Natural killer cell (primary cell): ENCODE data around the gene RFC4. TPM values are rescaled to one million over a fixed set of nuclear protein-coding genes. Genes with fewer than 3 reads are reported as not detected.

ENCODE experiments used
- ATAC-seq, 3 donors: fragments of 150-1000 bp in 2 of 3; fragments of 200-7000 bp in 1 of 3; cut with Tn5 transposase; 1 replicate in 1 of 3; 2 replicates in 2 of 3; pipeline ENCODE4 v1.10.0; 2021; ENCODE audit warnings: mild to moderate bottlenecking in 2 of 3, moderate library complexity in 2 of 3
- DNase-seq, 2 donors: peaks; one replicate each; pipeline versions ENCODE4 v3.0.0 to v3.0.0-alpha.2; 2013 to 2021; ENCODE audit warnings: mixed read lengths in 1 of 2
- H3K27ac ChIP-seq: one replicate; pipeline ENCODE4 v1.5.1; 2013; ENCODE audit warnings: mild to moderate bottlenecking, low read length
- H3K27me3 ChIP-seq: one replicate; pipeline ENCODE4 v1.6.1; 2013; ENCODE audit warnings: low read length; ENCODE audit not compliant: control insufficient read depth, insufficient read depth
- H3K36me3 ChIP-seq: one replicate; pipeline ENCODE4 v1.6.1; 2013; ENCODE audit warnings: low read length; ENCODE audit not compliant: control insufficient read depth, insufficient read depth
- H3K4me1 ChIP-seq: one replicate; pipeline ENCODE4 v1.6.1; 2013; ENCODE audit warnings: low read length; ENCODE audit not compliant: control insufficient read depth, insufficient read depth
- H3K4me3 ChIP-seq: one replicate; pipeline ENCODE4 v1.5.1; 2013; ENCODE audit warnings: low read length
- H3K9me3 ChIP-seq: one replicate; pipeline ENCODE4 v1.6.1; 2013; ENCODE audit warnings: low read length; ENCODE audit not compliant: control insufficient read depth, insufficient read depth
- H3K27ac Mint-ChIP-seq, 2 donors: one replicate each; pipeline ENCODE4 v1.8.0; 2022; ENCODE audit warnings: mild to moderate bottlenecking in 2 of 2, mixed read lengths in 2 of 2, moderate library complexity in 1 of 2
- H3K27me3 Mint-ChIP-seq, 2 donors: one replicate each; pipeline ENCODE4 v1.8.0; 2022; ENCODE audit warnings: low read depth in 2 of 2, mixed read lengths in 2 of 2
- H3K36me3 Mint-ChIP-seq: one replicate; pipeline ENCODE4 v1.8.0; 2022; ENCODE audit warnings: mixed read lengths
- H3K4me1 Mint-ChIP-seq, 2 donors: one replicate each; pipeline ENCODE4 v1.8.0; 2022; ENCODE audit warnings: mixed read lengths in 2 of 2
- H3K4me3 Mint-ChIP-seq: one replicate; pipeline ENCODE4 v1.8.0; 2022; ENCODE audit warnings: mild to moderate bottlenecking, moderate library complexity, mixed read lengths
- H3K9me3 Mint-ChIP-seq, 2 donors: one replicate each; pipeline ENCODE4 v1.8.0; 2022; ENCODE audit warnings: mixed read lengths in 2 of 2
- CTCF ChIP-seq: fragments of 200-600 bp; IDR thresholded peaks from one replicate; pipeline ENCODE4 v1.8.0; 2022; ENCODE audit warnings: antibody characterized with exemption
- WGBS: methylation state at CpG from one replicate; pipeline ENCODE4 v1.1.7; 2013; ENCODE audit warnings: missing lambda C conversion rate; ENCODE audit not compliant: insufficient coverage; 5-methylcytosine and 5-hydroxymethylcytosine counted together
- intact Hi-C: fragments of 100-400 bp; cut with micrococcal nuclease; formaldehyde crosslinking; loops from one replicate; pipeline ENCODE4 v1.14.2; 2022
- total RNA-seq, 4 donors: library from RNA; stranded (reverse); fragments of 120-200 nt in 1 of 4; gene quantifications; one replicate each; pipeline versions ENCODE4 v1.2.3 to v1.2.4, GENCODE V29; 2013 to 2022

Gene RFC4
- total RNA-seq, 3 donors from 2014 or later (not counting 1 experiment from before 2014, with no cell fraction given): 16.8 to 21.6 (median 17.3) TPM

- no peak for TF ChIP-seq CTCF
- H3K4me1 Mint-ChIP-seq: peaks cover 11 to 20% of the 10 kb centered on the region in 2 donors
- Histone ChIP-seq H3K36me3 (no peaks in the 10 kb centered on the region), H3K27ac (no peak overlapping the region), H3K4me3 (peak overlapping the region; percentile 53), H3K9me3 (no peaks in the 10 kb centered on the region), H3K27me3 (peaks cover 45% of the 10 kb centered on the region), H3K4me1 (peaks cover 31% of the 10 kb centered on the region)
- no peak overlapping the region for H3K27ac Mint-ChIP-seq
- WGBS: 10% methylated on average over 14 of the region's 14 CpGs
- H3K4me3 Mint-ChIP-seq: peak overlapping the region; percentile 79
- intact Hi-C loops: loop anchor here (10.0 kb wide), 1 partner anchor 842 kb away; no protein-coding TSS in a partner anchor
- peak in 1 of 3 donors; percentile 11 for ATAC-seq
- peak in 1 of 2 donors; percentile 36 for DNase-seq
- H3K36me3 Mint-ChIP-seq: no peaks in the 10 kb centered on the region
- peaks cover 46 to 47% of the 10 kb centered on the region in 2 donors for H3K27me3 Mint-ChIP-seq
- no peaks in the 10 kb centered on the region for H3K9me3 Mint-ChIP-seq
These were observed 20.2 kb upstream of the RFC4 start for GRCh38 chr3:186826410-186826975.

DNA sequence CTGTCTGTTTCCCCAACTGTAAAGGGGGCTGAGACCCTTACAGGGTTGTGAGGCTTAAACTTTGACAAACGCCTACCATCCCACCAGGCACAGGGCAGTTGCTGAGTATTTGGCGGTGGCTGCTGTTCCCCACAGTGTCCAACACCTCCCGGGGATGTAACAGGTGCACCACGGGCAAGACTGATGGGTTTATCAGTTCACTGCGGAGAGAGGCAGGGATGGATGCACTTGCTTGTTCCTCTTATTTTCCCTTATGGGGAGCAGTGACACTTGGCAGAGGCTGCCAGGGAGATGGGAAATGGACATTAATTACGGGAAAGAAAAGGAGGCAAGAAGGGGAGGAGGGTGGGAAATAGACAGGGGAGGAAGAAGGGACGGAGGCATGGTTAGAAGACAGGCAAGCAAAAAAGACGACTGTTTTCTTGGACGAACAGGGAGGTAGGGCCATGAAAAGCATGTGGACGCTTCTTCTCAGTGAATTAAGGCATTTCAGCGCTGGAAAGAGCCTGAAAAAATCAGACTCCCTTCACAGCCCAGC is 19.7 kb upstream of the RFC4 start:
- peak overlapping the region; percentile 79 for H3K4me3 Mint-ChIP-seq
- peaks cover 44% of the 10 kb centered on the region for H3K27me3 ChIP-seq

GRCh38 chr3:186825294-186825821 is 19.1 kb upstream of the RFC4 start:
- intact Hi-C loops: loop anchor here (10.0 kb wide), 1 partner anchor 841 kb away; no protein-coding TSS in a partner anchor
- peaks cover 11 to 20% of the 10 kb centered on the region in 2 donors for H3K4me1 Mint-ChIP-seq
- H3K36me3 ChIP-seq: no peaks in the 10 kb centered on the region
- WGBS: 10% methylated on average over 23 of the region's 23 CpGs
- no peak for TF ChIP-seq CTCF
- H3K9me3 Mint-ChIP-seq: no peaks in the 10 kb centered on the region
- no peaks in the 10 kb centered on the region for H3K9me3 ChIP-seq
- H3K27ac ChIP-seq: no peak overlapping the region
- H3K4me3 ChIP-seq: no peak overlapping the region
- ATAC-seq: peak in 2 of 3 donors; percentile 17 to 24
- peaks cover 39% of the 10 kb centered on the region for H3K27me3 ChIP-seq
- H3K27me3 Mint-ChIP-seq: peaks cover 37 to 41% of the 10 kb centered on the region in 2 donors
- peaks cover 31% of the 10 kb centered on the region for H3K4me1 ChIP-seq
- no peaks in the 10 kb centered on the region for H3K36me3 Mint-ChIP-seq
- peak overlapping the region in 1 of 2 donors; percentile 49 for H3K27ac Mint-ChIP-seq
- H3K4me3 Mint-ChIP-seq: peak overlapping the region; percentile 17
- DNase-seq: peak; percentile 24 to 50

More for the DNA sequence above, 19.7 kb upstream of the RFC4 start:
- H3K36me3 Mint-ChIP-seq: no peaks in the 10 kb centered on the region
- no peak overlapping the region for H3K27ac ChIP-seq
- intact Hi-C loops: loop anchor here (10.0 kb wide), 1 partner anchor 841 kb away; no protein-coding TSS in a partner anchor
- H3K4me1 Mint-ChIP-seq: peaks cover 11 to 20% of the 10 kb centered on the region in 2 donors
- ATAC-seq: no peak
- no peaks in the 10 kb centered on the region for H3K36me3 ChIP-seq
- no peaks in the 10 kb centered on the region for H3K9me3 ChIP-seq
- H3K27me3 Mint-ChIP-seq: peaks cover 41 to 43% of the 10 kb centered on the region in 2 donors
- WGBS: 35% methylated on average over 11 of the region's 11 CpGs
- DNase-seq: peak in 1 of 2 donors; percentile 23
- H3K9me3 Mint-ChIP-seq: no peaks in the 10 kb centered on the region
- peak overlapping the region in 1 of 2 donors; percentile 49 for H3K27ac Mint-ChIP-seq
- no peak for TF ChIP-seq CTCF
- no peak overlapping the region for H3K4me3 ChIP-seq
- H3K4me1 ChIP-seq: peaks cover 31% of the 10 kb centered on the region
